ENCODE measurements around the gene ZNF485. TPM values are rescaled to one million over a fixed set of nuclear protein-coding genes. Genes with fewer than 3 reads are reported as not detected.

The ZNF485 gene
- total and polyA plus RNA-seq, 10 of the 15 experiments (the other 5 are each of a cell fraction or from before 2014, with no cell fraction given), result 3.2 to 7.6 (median 5.1) TPM

DNA sequence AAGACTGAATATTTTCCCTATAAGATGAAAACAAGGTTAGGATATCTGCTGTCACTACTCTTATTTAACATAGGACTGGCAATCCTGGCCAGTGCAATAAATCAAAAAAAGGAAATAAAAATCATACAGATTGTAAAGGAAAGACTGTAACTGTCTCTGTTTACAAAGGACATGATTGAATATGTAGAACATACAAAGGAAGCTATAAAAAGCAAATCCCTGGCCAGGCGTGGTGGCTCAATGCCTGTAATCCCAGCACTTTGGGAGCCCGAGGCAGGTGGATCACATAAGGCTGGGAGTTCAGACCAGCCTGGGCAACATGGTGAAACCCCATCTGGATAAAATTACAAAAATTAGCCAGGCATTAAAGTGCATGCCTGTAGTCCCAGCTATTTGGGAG is 15.8 kb downstream of the ZNF485 start:
- ChIA-PET POLR2A (interaction anchor here (0.5 kb wide), 1 partner anchor 45 kb away, joined by 4 read pairs; no protein-coding TSS in a partner anchor), CTCF (no interaction called here), RAD21 (ENCODE audit: unreplicated experiment) (no interaction called here), SMC1A (ENCODE audit: uncharacterized antibody, unreplicated experiment) (no interaction called here)
- 47% methylated on average over 2 of the region's 2 CpGs for WGBS (ENCODE audit: insufficient coverage, insufficient replicate concordance, low lambda C conversion rate, missing lambda C conversion rate)
- H3K4me1 ChIP-seq (ENCODE audit: control insufficient read depth, insufficient read depth, low read length), result no peaks in the 10 kb centered on the region
- in situ Hi-C loops (cut with MboI) (no loop called here), intact Hi-C loops (cut with micrococcal nuclease; ENCODE audit: unreplicated experiment) (no loop called here)
- no peak for FAIRE-seq
- H3K4me3 ChIP-seq, result no peak overlapping the region
- H3K36me3 ChIP-seq (ENCODE audit: control insufficient read depth in 2 of 2, insufficient read depth in 2 of 2, low read length in 1 of 2), result no peaks in the 10 kb centered on the region
- no peaks in the 10 kb centered on the region for H3K79me2 ChIP-seq (ENCODE audit: control insufficient read depth, insufficient read depth, low read length)
- no peak for DNase-seq (ENCODE audit: low read depth, low spot score)
- no peak overlapping the region for H2AFZ ChIP-seq (ENCODE audit: control insufficient read depth, low read depth, low read length)
- TF ChIP-seq SMARCA5 (IDR thresholded peaks at IDR 0.05) (no peak), MYB (IDR thresholded peaks at IDR 0.05; ENCODE audit: borderline replicate concordance, low read depth, low read length) (no peak), EGR1 (IDR thresholded peaks at IDR 0.05; ENCODE audit: borderline replicate concordance in 1 of 2, low read depth in 2 of 2, low read length in 2 of 2) (no peak), CHD2 (IDR thresholded peaks at IDR 0.05; ENCODE audit: borderline replicate concordance, low read depth, low read length) (no peak), WRNIP1 (IDR thresholded peaks at IDR 0.05; ENCODE audit: borderline replicate concordance, low read depth, low read length) (no peak), ZNF384 (IDR thresholded peaks at IDR 0.05; ENCODE audit: borderline replicate concordance, low read depth, low read length) (no peak), CBFB (IDR thresholded peaks at IDR 0.05; ENCODE audit: low read depth) (no peak), SMAD5 (IDR thresholded peaks at IDR 0.05; ENCODE audit: low read depth) (no peak), BCL3 (IDR thresholded peaks at IDR 0.05; ENCODE audit: borderline replicate concordance, insufficient read depth, low read depth, low read length, poor library complexity, severe bottlenecking) (no peak), RUNX3 (IDR thresholded peaks at IDR 0.05; ENCODE audit: low read length) (no peak), STAT1 (conservative IDR thresholded peaks at IDR 0.05) (no peak)
- TF ChIP-seq, protein P1, sequence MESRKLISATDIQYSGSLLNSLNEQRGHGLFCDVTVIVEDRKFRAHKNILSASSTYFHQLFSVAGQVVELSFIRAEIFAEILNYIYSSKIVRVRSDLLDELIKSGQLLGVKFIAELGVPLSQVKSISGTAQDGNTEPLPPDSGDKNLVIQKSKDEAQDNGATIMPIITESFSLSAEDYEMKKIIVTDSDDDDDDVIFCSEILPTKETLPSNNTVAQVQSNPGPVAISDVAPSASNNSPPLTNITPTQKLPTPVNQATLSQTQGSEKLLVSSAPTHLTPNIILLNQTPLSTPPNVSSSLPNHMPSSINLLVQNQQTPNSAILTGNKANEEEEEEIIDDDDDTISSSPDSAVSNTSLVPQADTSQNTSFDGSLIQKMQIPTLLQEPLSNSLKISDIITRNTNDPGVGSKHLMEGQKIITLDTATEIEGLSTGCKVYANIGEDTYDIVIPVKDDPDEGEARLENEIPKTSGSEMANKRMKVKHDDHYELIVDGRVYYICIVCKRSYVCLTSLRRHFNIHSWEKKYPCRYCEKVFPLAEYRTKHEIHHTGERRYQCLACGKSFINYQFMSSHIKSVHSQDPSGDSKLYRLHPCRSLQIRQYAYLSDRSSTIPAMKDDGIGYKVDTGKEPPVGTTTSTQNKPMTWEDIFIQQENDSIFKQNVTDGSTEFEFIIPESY (IDR thresholded peaks at IDR 0.05), result no peak
- TF ChIP-seq, protein P2, sequence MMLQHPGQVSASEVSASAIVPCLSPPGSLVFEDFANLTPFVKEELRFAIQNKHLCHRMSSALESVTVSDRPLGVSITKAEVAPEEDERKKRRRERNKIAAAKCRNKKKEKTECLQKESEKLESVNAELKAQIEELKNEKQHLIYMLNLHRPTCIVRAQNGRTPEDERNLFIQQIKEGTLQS (IDR thresholded peaks at IDR 0.05; ENCODE audit: borderline replicate concordance, extremely low read depth, low read depth, low read length), result no peak
- H3K27me3 ChIP-seq (replicated peaks in 1 of 2; ENCODE audit: control insufficient read depth in 2 of 2, insufficient read depth in 2 of 2, low read length in 1 of 2), result no peaks in the 10 kb centered on the region
- peaks cover 8% of the 10 kb centered on the region for H3K9me3 ChIP-seq (replicated peaks; ENCODE audit: control insufficient read depth, insufficient read depth, low read length)
- no peaks in the 10 kb centered on the region for H4K20me1 ChIP-seq (ENCODE audit: control insufficient read depth, insufficient read depth)
- no peak overlapping the region for H3K27ac ChIP-seq (ENCODE audit: control insufficient read depth, insufficient read depth)
- ATAC-seq, result no peak
- H3K9ac ChIP-seq (ENCODE audit: control insufficient read depth, insufficient read depth, low read length), result no peak overlapping the region
- no peak overlapping the region for H3K4me2 ChIP-seq (ENCODE audit: control insufficient read depth, insufficient read depth)
- no TSS peak for BruUV-seq (replicated peaks)
